Measurements from ENCODE around the gene C1QL1.

GRCh38 chr17:44940768-44941167 is 27.3 kb downstream of the C1QL1 start:
- TF ChIP-seq YY1 (IDR thresholded peaks at IDR 0.05; ENCODE audit: insufficient read depth, insufficient read length) (no peak), SUZ12 (IDR thresholded peaks at IDR 0.05; ENCODE audit: extremely low read depth, insufficient read depth, insufficient read length) (no peak)
